Gastrocnemius medialis (tissue), 4 donors: ENCODE measurements around the gene MRM2.

Source experiments
- POLR2A ChIP-seq, 2 donors: fragments of 450-650 bp; IDR thresholded peaks; one replicate each; pipeline ENCODE4 v1.6.1; 2017; ENCODE audit warnings: antibody characterized with exemption in 2 of 2, mild to moderate bottlenecking in 2 of 2, moderate library complexity in 2 of 2
- TF ChIP-seq, protein P1 (sequence below), 5 experiments: fragments of 450-650 bp in 3 of 5; fragments of 200-600 bp in 2 of 5; sonication (generic) in 2 of 5; IDR thresholded peaks in 4 of 5; conservative IDR thresholded peaks in 1 of 5; 1 replicate in 4 of 5; 2 replicates in 1 of 5; pipeline ENCODE4 v1.5.1; 2016 to 2019; ENCODE audit warnings: antibody characterized with exemption in 5 of 5, mild to moderate bottlenecking in 3 of 5, moderate library complexity in 3 of 5

DNA sequence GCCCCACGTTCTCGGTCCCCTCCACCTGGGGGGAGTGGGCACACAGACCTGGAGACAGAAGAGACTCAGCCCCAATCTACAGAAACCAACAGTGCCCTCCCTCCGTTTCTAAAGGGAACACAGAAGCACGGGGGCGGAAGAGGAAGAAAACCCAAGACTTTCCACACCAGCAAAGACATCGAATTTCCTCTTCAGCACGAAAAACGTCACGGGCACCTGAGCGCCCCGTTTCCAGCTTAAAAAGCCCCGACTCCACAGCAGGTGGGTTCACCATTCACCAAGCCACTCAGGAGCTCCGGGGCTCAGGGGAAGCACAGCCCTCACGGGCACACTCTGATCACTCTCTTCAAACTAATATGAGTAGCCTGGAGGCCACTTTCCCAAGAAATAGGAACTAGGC, 19.6 kb upstream of the MRM2 start:
- TF ChIP-seq, protein P1, sequence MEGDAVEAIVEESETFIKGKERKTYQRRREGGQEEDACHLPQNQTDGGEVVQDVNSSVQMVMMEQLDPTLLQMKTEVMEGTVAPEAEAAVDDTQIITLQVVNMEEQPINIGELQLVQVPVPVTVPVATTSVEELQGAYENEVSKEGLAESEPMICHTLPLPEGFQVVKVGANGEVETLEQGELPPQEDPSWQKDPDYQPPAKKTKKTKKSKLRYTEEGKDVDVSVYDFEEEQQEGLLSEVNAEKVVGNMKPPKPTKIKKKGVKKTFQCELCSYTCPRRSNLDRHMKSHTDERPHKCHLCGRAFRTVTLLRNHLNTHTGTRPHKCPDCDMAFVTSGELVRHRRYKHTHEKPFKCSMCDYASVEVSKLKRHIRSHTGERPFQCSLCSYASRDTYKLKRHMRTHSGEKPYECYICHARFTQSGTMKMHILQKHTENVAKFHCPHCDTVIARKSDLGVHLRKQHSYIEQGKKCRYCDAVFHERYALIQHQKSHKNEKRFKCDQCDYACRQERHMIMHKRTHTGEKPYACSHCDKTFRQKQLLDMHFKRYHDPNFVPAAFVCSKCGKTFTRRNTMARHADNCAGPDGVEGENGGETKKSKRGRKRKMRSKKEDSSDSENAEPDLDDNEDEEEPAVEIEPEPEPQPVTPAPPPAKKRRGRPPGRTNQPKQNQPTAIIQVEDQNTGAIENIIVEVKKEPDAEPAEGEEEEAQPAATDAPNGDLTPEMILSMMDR (IDR thresholded peaks at IDR 0.05 in 4 of 5, conservative IDR thresholded peaks at IDR 0.05 in 1 of 5): no peak
- TF ChIP-seq POLR2A (IDR thresholded peaks at IDR 0.05): no peak
